DOHH2 (cell line): ENCODE measurements around the gene CACNB4.

Experiments
- EZH2phosphoT487 ChIP-seq: fragments of 200-600 bp; sonication (generic); IDR thresholded peaks from 2 replicates; pipeline ENCODE4 v1.6.1; 2017; ENCODE audit warnings: borderline replicate concordance, mild to moderate bottlenecking, antibody characterized with exemption, low read length, moderate library complexity, mixed read lengths
- TF ChIP-seq, protein P1 (sequence below): fragments of 200-600 bp; sonication (generic); IDR thresholded peaks from one replicate; pipeline ENCODE4 v1.5.1; 2014; ENCODE audit warnings: antibody characterized with exemption, mild to moderate bottlenecking, low read depth, low read length; ENCODE audit not compliant: poor library complexity, severe bottlenecking

DNA sequence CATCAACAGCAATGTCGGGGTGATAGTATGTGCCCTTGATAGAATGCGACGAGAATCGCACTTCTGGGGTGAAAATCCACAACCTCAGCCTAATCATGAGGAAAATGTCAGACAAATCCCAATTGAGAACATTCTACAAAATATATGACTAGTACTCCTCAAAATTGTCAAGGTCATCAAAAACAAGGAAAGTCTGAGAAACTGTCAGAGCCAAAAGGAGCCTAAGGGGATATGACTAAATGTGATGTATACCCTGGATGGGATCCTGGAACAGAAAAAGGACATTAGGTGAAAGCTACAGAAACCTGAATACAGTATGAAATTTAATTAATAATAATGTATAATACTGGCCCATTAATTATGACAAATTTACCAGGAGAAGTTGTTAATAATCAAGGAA lies 7.6 kb upstream of the CACNB4 start:
- TF ChIP-seq, protein P1, sequence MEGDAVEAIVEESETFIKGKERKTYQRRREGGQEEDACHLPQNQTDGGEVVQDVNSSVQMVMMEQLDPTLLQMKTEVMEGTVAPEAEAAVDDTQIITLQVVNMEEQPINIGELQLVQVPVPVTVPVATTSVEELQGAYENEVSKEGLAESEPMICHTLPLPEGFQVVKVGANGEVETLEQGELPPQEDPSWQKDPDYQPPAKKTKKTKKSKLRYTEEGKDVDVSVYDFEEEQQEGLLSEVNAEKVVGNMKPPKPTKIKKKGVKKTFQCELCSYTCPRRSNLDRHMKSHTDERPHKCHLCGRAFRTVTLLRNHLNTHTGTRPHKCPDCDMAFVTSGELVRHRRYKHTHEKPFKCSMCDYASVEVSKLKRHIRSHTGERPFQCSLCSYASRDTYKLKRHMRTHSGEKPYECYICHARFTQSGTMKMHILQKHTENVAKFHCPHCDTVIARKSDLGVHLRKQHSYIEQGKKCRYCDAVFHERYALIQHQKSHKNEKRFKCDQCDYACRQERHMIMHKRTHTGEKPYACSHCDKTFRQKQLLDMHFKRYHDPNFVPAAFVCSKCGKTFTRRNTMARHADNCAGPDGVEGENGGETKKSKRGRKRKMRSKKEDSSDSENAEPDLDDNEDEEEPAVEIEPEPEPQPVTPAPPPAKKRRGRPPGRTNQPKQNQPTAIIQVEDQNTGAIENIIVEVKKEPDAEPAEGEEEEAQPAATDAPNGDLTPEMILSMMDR = no peak
- no peak for TF ChIP-seq EZH2phosphoT487
